ENCODE data around the gene RAB12.

The RAB12 gene

DNA sequence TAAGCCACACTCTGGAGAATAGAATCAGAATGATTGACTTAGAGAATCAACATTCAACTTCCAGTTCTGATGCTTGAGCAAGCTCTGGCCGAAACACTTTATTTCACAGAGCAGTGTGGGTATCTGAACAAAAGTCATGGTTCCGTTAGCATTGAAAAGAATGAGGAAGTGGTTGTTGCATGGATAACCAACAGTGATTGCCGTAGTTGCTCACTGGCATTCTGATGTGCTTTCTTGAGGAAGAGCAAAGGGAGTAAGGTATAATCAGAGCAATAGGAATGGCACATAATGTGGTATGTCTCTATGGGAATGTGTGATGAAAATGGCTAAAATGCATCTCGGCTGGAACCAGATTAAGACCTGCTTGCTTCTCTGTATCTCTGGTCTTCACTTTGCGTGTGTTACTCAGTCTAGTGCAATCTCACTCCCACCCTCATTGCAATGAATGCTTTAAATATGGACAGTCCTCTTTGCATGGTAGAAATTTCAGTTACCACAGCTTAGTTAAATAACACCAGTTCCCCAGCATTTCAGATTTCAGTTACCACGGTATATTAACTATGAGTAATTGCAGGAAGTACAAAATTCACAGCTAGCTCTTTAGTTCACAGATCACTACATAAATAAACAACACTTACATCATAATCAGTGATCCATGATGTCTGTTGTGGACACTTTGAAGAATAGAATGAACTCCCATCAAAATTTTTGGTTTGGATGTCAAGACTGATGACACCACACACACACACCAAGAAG, 7.8 kb upstream of the RAB12 start:
- Histone ChIP-seq H3K9me3 (ENCODE audit: insufficient read depth, low read depth, low read length) (no peaks in the 10 kb centered on the region), H3K27me3 (ENCODE audit: insufficient read depth, low read length, poor library complexity, severe bottlenecking) (no peaks in the 10 kb centered on the region), H4K20me1 (ENCODE audit: insufficient read depth, low read length, poor library complexity, severe bottlenecking) (no peaks in the 10 kb centered on the region), H3K36me3 (ENCODE audit: insufficient read depth, low read length) (no peaks in the 10 kb centered on the region), H3F3A (ENCODE audit: low read depth) (no peaks in the 10 kb centered on the region), H3K4me2 (ENCODE audit: low read depth, low read length, poor library complexity, severe bottlenecking) (no peak overlapping the region), H3K4me3 (ENCODE audit: low read length, poor library complexity, severe bottlenecking) (no peak overlapping the region), H2AFZ (ENCODE audit: low read length) (no peak overlapping the region), H3K9ac (ENCODE audit: low read depth, low read length, poor library complexity, severe bottlenecking) (no peak overlapping the region), H3K79me2 (ENCODE audit: insufficient read depth, low read length) (no peaks in the 10 kb centered on the region), H3K4me1 (ENCODE audit: insufficient read depth, low read length, poor library complexity, severe bottlenecking) (no peaks in the 10 kb centered on the region), H3K9me2 (replicated peaks; ENCODE audit: low read depth, low read length) (no peaks in the 10 kb centered on the region)
- TF ChIP-seq EZH2phosphoT487 (IDR thresholded peaks at IDR 0.05; ENCODE audit: borderline replicate concordance), result no peak

DNA sequence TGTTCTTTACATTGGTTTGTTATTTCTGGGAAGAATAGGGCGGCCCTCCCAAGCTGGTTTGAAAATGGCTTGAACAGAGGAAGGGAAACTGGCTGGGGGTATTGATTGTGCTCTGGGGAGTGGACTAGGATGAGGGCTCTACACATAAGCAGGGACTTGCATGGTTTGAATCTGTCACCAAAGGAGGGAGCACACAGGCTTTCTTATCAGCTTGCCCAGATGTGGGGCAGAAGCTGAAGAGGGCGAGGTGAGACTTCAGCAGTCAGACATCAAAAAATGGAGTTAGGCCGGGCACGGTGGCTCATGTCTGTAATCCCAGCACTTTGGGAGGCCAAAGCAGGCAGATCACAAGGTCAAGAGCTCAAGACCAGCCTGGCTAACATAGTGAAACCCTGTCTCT, 7.2 kb upstream of the RAB12 start:
- no peaks in the 10 kb centered on the region for H3K9me2 ChIP-seq (replicated peaks; ENCODE audit: low read depth, low read length)
- no peak overlapping the region for H3K4me3 ChIP-seq (ENCODE audit: low read length, poor library complexity, severe bottlenecking)
- no peaks in the 10 kb centered on the region for H4K20me1 ChIP-seq (ENCODE audit: insufficient read depth, low read length, poor library complexity, severe bottlenecking)
- H3F3A ChIP-seq (ENCODE audit: low read depth), result no peaks in the 10 kb centered on the region
- no peaks in the 10 kb centered on the region for H3K27me3 ChIP-seq (ENCODE audit: insufficient read depth, low read length, poor library complexity, severe bottlenecking)
- no peaks in the 10 kb centered on the region for H3K4me1 ChIP-seq (ENCODE audit: insufficient read depth, low read length, poor library complexity, severe bottlenecking)
- no peak overlapping the region for H2AFZ ChIP-seq (ENCODE audit: low read length)
- H3K79me2 ChIP-seq (ENCODE audit: insufficient read depth, low read length), result no peaks in the 10 kb centered on the region
- no peaks in the 10 kb centered on the region for H3K9me3 ChIP-seq (ENCODE audit: insufficient read depth, low read depth, low read length)
- no peak overlapping the region for H3K4me2 ChIP-seq (ENCODE audit: low read depth, low read length, poor library complexity, severe bottlenecking)
- TF ChIP-seq, protein P1, sequence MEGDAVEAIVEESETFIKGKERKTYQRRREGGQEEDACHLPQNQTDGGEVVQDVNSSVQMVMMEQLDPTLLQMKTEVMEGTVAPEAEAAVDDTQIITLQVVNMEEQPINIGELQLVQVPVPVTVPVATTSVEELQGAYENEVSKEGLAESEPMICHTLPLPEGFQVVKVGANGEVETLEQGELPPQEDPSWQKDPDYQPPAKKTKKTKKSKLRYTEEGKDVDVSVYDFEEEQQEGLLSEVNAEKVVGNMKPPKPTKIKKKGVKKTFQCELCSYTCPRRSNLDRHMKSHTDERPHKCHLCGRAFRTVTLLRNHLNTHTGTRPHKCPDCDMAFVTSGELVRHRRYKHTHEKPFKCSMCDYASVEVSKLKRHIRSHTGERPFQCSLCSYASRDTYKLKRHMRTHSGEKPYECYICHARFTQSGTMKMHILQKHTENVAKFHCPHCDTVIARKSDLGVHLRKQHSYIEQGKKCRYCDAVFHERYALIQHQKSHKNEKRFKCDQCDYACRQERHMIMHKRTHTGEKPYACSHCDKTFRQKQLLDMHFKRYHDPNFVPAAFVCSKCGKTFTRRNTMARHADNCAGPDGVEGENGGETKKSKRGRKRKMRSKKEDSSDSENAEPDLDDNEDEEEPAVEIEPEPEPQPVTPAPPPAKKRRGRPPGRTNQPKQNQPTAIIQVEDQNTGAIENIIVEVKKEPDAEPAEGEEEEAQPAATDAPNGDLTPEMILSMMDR (conservative IDR thresholded peaks at IDR 0.05; ENCODE audit: low read length), result no peak
- no peak for TF ChIP-seq EZH2phosphoT487 (IDR thresholded peaks at IDR 0.05; ENCODE audit: borderline replicate concordance)
- no peaks in the 10 kb centered on the region for H3K36me3 ChIP-seq (ENCODE audit: insufficient read depth, low read length)
- no peak overlapping the region for H3K9ac ChIP-seq (ENCODE audit: low read depth, low read length, poor library complexity, severe bottlenecking)

DNA sequence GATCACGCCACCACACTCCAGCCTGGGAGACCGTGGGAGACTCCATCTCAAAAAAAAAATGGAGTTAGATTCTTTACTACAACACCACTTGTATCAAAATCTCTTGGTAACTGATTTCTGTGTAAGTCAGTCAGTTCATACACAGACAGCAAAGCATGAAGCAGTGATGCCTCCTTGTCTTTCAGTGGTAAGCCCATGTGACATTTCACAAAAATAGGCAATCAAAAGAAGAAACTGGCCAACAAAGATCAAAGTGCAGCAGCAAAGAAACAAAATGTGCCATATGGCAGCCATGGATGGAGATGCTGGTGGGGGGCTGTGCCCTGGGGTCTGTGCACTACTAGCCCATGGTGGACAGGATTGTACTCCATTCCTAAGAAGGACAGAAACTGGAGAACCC, 6.7 kb upstream of the RAB12 start:
- Histone ChIP-seq H3K9ac (ENCODE audit: low read depth, low read length, poor library complexity, severe bottlenecking) (no peak overlapping the region), H3K4me1 (ENCODE audit: insufficient read depth, low read length, poor library complexity, severe bottlenecking) (no peaks in the 10 kb centered on the region), H3K79me2 (ENCODE audit: insufficient read depth, low read length) (no peaks in the 10 kb centered on the region), H3K9me3 (ENCODE audit: insufficient read depth, low read depth, low read length) (no peaks in the 10 kb centered on the region), H2AFZ (ENCODE audit: low read length) (no peak overlapping the region), H3K4me3 (ENCODE audit: low read length, poor library complexity, severe bottlenecking) (no peak overlapping the region), H3K27me3 (ENCODE audit: insufficient read depth, low read length, poor library complexity, severe bottlenecking) (no peaks in the 10 kb centered on the region), H3K4me2 (ENCODE audit: low read depth, low read length, poor library complexity, severe bottlenecking) (no peak overlapping the region), H4K20me1 (ENCODE audit: insufficient read depth, low read length, poor library complexity, severe bottlenecking) (no peaks in the 10 kb centered on the region), H3K9me2 (replicated peaks; ENCODE audit: low read depth, low read length) (no peaks in the 10 kb centered on the region), H3F3A (ENCODE audit: low read depth) (no peaks in the 10 kb centered on the region), H3K36me3 (ENCODE audit: insufficient read depth, low read length) (no peaks in the 10 kb centered on the region)
- TF ChIP-seq, protein P1 (conservative IDR thresholded peaks at IDR 0.05; ENCODE audit: low read length), result no peak
- TF ChIP-seq EZH2phosphoT487 (IDR thresholded peaks at IDR 0.05; ENCODE audit: borderline replicate concordance), result no peak

All from Loucy (cell line).